ENCODE data around the gene ATP6V0B. TPM values are rescaled to one million over a fixed set of nuclear protein-coding genes. Genes with fewer than 3 reads are reported as not detected.

ATP6V0B gene
- total and polyA plus RNA-seq, 3 donors from 2014 or later: 102 to 222 (median 173) TPM

GRCh38 chr1:43949678-43950077 lies 25.1 kb upstream of the ATP6V0B start:
- H3K27me3 ChIP-seq: no peaks in the 10 kb centered on the region
- TF ChIP-seq POLR2A (IDR thresholded peaks at IDR 0.05) (no peak), CTCF (IDR thresholded peaks at IDR 0.05) (no peak)
- intact Hi-C loops (cut with DNase I; ENCODE audit: low total_unique reads): no loop called here
- no peaks in the 10 kb centered on the region for H3K36me3 ChIP-seq (ENCODE audit: low read depth, missing control alignments)
- peaks cover 21% of the 10 kb centered on the region for H3K4me1 ChIP-seq
- DNase-seq: no peak
- no peak overlapping the region for H3K27ac ChIP-seq
- no peak overlapping the region for H3K4me3 ChIP-seq
- no peaks in the 10 kb centered on the region for H3K9me3 ChIP-seq
- 82 to 85% methylated on average over 5 to 13 of the region's 13 CpGs for WGBS, 2 donors

- intact Hi-C loops (cut with DNase I; ENCODE audit: low total_unique reads): no loop called here
- no peaks in the 10 kb centered on the region for H3K36me3 ChIP-seq (ENCODE audit: low read depth, missing control alignments)
- peaks cover 15% of the 10 kb centered on the region for H3K4me1 ChIP-seq
- WGBS, 2 donors: 89 to 92% methylated on average over 3 to 4 of the region's 4 CpGs
- H3K9me3 ChIP-seq: no peaks in the 10 kb centered on the region
- no peak overlapping the region for H3K27ac ChIP-seq
- H3K27me3 ChIP-seq: no peaks in the 10 kb centered on the region
- no peak for DNase-seq
- H3K4me3 ChIP-seq: no peak overlapping the region
- TF ChIP-seq POLR2A (IDR thresholded peaks at IDR 0.05) (no peak), CTCF (IDR thresholded peaks at IDR 0.05) (no peak)
These were observed 23.5 kb upstream of the ATP6V0B start for GRCh38 chr1:43951021-43951985.

DNA sequence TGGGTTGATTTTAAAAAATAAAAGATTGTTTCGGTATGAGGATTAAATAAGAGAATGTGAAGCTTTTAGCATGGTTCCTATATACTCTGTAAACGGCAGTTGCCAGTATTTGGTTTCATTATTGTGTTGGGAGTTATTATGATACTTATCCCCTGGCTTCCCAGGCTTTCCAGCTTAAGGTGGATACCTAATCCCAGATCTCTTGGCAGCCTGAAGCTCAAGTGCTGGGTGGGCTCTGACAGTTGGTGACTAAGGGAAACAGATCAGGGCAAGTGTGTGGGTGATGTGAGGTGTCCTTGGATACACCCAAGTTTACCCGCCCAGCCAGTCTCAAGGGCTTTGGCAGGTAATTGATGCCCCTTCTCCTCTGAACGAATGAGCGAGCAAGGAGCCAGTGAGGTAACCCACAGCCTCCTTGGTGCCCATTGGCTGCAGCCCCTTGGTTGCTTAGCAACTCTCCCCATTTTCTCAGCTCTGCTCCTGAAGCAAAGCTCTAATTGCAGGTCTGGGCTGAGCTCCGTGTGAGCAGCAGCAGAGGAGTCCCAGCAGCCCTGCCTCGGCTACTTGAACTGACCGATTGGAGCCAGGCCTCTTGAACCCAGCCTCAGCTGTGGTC lies 21.9 kb upstream of the ATP6V0B start:
- 66 to 73% methylated on average over 8 of the region's 8 CpGs for WGBS, 2 donors
- no peaks in the 10 kb centered on the region for H3K36me3 ChIP-seq (ENCODE audit: low read depth, missing control alignments)

DNA sequence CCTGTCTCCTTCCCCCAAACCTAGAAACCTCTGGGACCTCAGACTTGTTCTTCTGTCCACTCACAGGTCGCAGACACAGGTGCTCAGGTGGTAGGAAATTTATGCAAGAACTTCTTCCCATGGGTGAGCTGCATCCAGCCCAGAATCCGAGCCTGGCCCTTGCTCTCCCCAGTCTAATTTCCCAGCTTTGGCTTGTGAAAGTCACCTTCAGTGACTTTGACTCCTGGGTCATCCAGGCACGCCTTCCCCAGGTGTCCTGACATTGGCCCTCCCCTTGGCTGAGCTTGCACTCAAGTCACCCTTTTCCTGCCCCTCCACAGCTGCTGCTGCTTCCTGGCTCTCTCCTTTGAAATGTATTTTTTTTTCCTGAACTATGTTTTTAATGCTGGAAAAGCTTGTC lies 21.4 kb upstream of the ATP6V0B start:
- 65 to 73% methylated on average over 3 of the region's 3 CpGs for WGBS, 2 donors
- intact Hi-C loops (cut with DNase I; ENCODE audit: low total_unique reads): no loop called here
- no peak for DNase-seq
- Histone ChIP-seq H3K9me3 (no peaks in the 10 kb centered on the region), H3K36me3 (ENCODE audit: low read depth, missing control alignments) (no peaks in the 10 kb centered on the region), H3K4me1 (peaks cover 3% of the 10 kb centered on the region), H3K27ac (no peak overlapping the region), H3K27me3 (no peaks in the 10 kb centered on the region), H3K4me3 (no peak overlapping the region)
- TF ChIP-seq POLR2A (IDR thresholded peaks at IDR 0.05) (no peak), CTCF (IDR thresholded peaks at IDR 0.05) (no peak)

More for the DNA sequence above, 21.9 kb upstream of the ATP6V0B start:
- TF ChIP-seq POLR2A (IDR thresholded peaks at IDR 0.05) (no peak), CTCF (IDR thresholded peaks at IDR 0.05) (no peak)
- Histone ChIP-seq H3K27ac (no peak overlapping the region), H3K9me3 (no peaks in the 10 kb centered on the region), H3K4me1 (peaks cover 8% of the 10 kb centered on the region), H3K27me3 (no peaks in the 10 kb centered on the region), H3K4me3 (no peak overlapping the region)
- no peak for DNase-seq
- intact Hi-C loops (cut with DNase I; ENCODE audit: low total_unique reads): no loop called here

Measured in testis (tissue), 3 donors.